B cell (primary cell): Measurements from ENCODE around the gene ATP5ME. TPM values are rescaled to one million over a fixed set of nuclear protein-coding genes. Genes with fewer than 3 reads are reported as not detected.

ENCODE experiments used
- ATAC-seq: fragments of 200-7000 bp; cut with Tn5 transposase; one replicate; pipeline ENCODE4 v1.10.0; 2021; ENCODE audit warnings: low read depth, mild to moderate bottlenecking, moderate number of reproducible peaks, moderate library complexity
- CTCF ChIA-PET: fragments of 350-600 bp; sonication (Branson Sonifier 250); formaldehyde crosslinking; loops from one replicate; lab custom pipeline; 2021; ENCODE audit warnings: antibody characterized with exemption, inconsistent platforms; lab: Charles Lee
- POLR2A ChIA-PET: fragments of 350-600 bp; sonication (Branson Sonifier 250); formaldehyde crosslinking; loops from one replicate; lab custom pipeline; 2021; ENCODE audit warnings: antibody characterized with exemption; lab: Charles Lee
- DNase-seq: peaks from one replicate; pipeline ENCODE4 v3.0.0; 2013
- H2AFZ ChIP-seq: 2 replicates; pipeline ENCODE4 v1.6.1; 2012; ENCODE audit warnings: mild to moderate bottlenecking, low read depth, low read length; ENCODE audit not compliant: insufficient read depth, poor library complexity, severe bottlenecking
- H3K27ac ChIP-seq, 2 donors: 1 replicate in 1 of 2; 2 replicates in 1 of 2; pipeline ENCODE4 v1.5.1; 2012 to 2013; ENCODE audit warnings: low read length in 2 of 2, mild to moderate bottlenecking in 2 of 2, moderate library complexity in 1 of 2
- H3K27me3 ChIP-seq, 4 experiments: fragments of 200-600 bp in 1 of 4; sonication (generic) in 1 of 4; replicated peaks in 1 of 4; 1 replicate in 2 of 4; 2 replicates in 2 of 4; pipeline versions ENCODE4 v1.6.1 to v1.7.0; 2013 to 2016; ENCODE audit warnings: low read length in 3 of 4, mild to moderate bottlenecking in 2 of 4, mixed read lengths in 1 of 4, moderate library complexity in 1 of 4; ENCODE audit not compliant: insufficient read depth in 4 of 4, control insufficient read depth in 3 of 4; ENCODE audit errors: control extremely low read depth in 1 of 4
- H3K36me3 ChIP-seq, 2 experiments: replicated peaks in 1 of 2; 1 replicate in 1 of 2; 2 replicates in 1 of 2; pipeline versions ENCODE4 v1.6.1 to v1.7.1; 2013; ENCODE audit warnings: low read length in 1 of 2; ENCODE audit not compliant: insufficient read depth in 2 of 2, control insufficient read depth in 1 of 2; ENCODE audit errors: control extremely low read depth in 1 of 2, extremely low read depth in 1 of 2
- H3K4me1 ChIP-seq, 2 donors: fragments of 200-600 bp in 1 of 2; sonication (generic) in 1 of 2; 1 replicate in 1 of 2; 2 replicates in 1 of 2; pipeline versions ENCODE4 v1.5.1 to v1.6.1; 2013 to 2017; ENCODE audit warnings: low read length in 2 of 2; ENCODE audit not compliant: control insufficient read depth in 2 of 2, insufficient read depth in 2 of 2
- H3K4me2 ChIP-seq: replicated peaks from 2 replicates; pipeline ENCODE3; 2012; ENCODE audit warnings: mild to moderate bottlenecking, low read depth, low read length; ENCODE audit not compliant: poor library complexity, severe bottlenecking
- H3K4me3 ChIP-seq, 5 experiments: fragments of 200-600 bp in 1 of 5; sonication (generic) in 1 of 5; 1 replicate in 3 of 5; 2 replicates in 2 of 5; pipeline versions ENCODE4 v1.5.1 to v1.7.0; 2011 to 2016; ENCODE audit warnings: low read length in 4 of 5, mild to moderate bottlenecking in 4 of 5, low read depth in 2 of 5, control low read depth in 1 of 5, moderate library complexity in 1 of 5; ENCODE audit not compliant: insufficient read depth in 1 of 5; ENCODE audit errors: control extremely low read depth in 1 of 5, extremely low read depth in 1 of 5
- H3K79me2 ChIP-seq: fragments of 200-600 bp; sonication (generic); one replicate; pipeline ENCODE4 v1.6.0; 2016; ENCODE audit warnings: low read length; ENCODE audit not compliant: control insufficient read depth, insufficient read depth
- H3K9ac ChIP-seq: fragments of 200-600 bp; sonication (generic); 2 replicates; pipeline ENCODE4 v1.6.1; 2017; ENCODE audit warnings: mild to moderate bottlenecking, low read length, moderate library complexity
- H3K9me3 ChIP-seq, 3 donors: one replicate each; pipeline versions ENCODE4 v1.6.1 to v1.7.1; 2013; ENCODE audit warnings: low read length in 2 of 3; ENCODE audit not compliant: control insufficient read depth in 2 of 3, insufficient read depth in 1 of 3; ENCODE audit errors: control extremely low read depth in 1 of 3
- H4K20me1 ChIP-seq: 2 replicates; pipeline ENCODE4 v1.6.0; 2012; ENCODE audit warnings: mild to moderate bottlenecking, low read length; ENCODE audit not compliant: insufficient read depth, control insufficient read depth, poor library complexity, severe bottlenecking
- H3K27ac Mint-ChIP-seq: one replicate; pipeline ENCODE4 v1.8.0; 2021; ENCODE audit warnings: mixed read lengths
- H3K27me3 Mint-ChIP-seq: one replicate; pipeline ENCODE4 v1.8.0; 2021; ENCODE audit warnings: mixed read lengths
- H3K4me1 Mint-ChIP-seq: one replicate; pipeline ENCODE4 v1.8.0; 2021; ENCODE audit warnings: mixed read lengths
- H3K4me3 Mint-ChIP-seq: one replicate; pipeline ENCODE4 v1.8.0; 2021; ENCODE audit warnings: mixed read lengths
- H3K9me3 Mint-ChIP-seq: one replicate; pipeline ENCODE4 v1.8.0; 2022; ENCODE audit warnings: mixed read lengths; ENCODE audit not compliant: insufficient read depth
- CTCF ChIP-seq: fragments of 200-600 bp; IDR thresholded peaks from one replicate; pipeline ENCODE4 v1.8.0; 2022; ENCODE audit warnings: antibody characterized with exemption, mild to moderate bottlenecking
- EZH2 ChIP-seq: IDR thresholded peaks from 2 replicates; pipeline ENCODE4 v1.6.1; 2012; ENCODE audit warnings: borderline replicate concordance, low read depth, mild to moderate bottlenecking, moderate library complexity, low read length; ENCODE audit not compliant: insufficient read depth, poor library complexity, severe bottlenecking
- WGBS: methylation state at CpG from one replicate; pipeline ENCODE4 v1.1.5; 2013; ENCODE audit warnings: missing lambda C conversion rate; ENCODE audit not compliant: insufficient coverage; 5-methylcytosine and 5-hydroxymethylcytosine counted together
- intact Hi-C: fragments of 100-400 bp; cut with micrococcal nuclease; formaldehyde crosslinking; loops from one replicate; pipeline ENCODE4 v1.10.0; 2022
- polyA plus RNA-seq: library from polyadenylated mRNA; depleted of rRNA; stranded (reverse); fragments of >200 nt; gene quantifications from 2 replicates; pipeline ENCODE4 v1.2.3, GENCODE V29; 2012
- total RNA-seq, 2 donors: library from RNA; stranded (reverse); fragments of 120-200 nt in 1 of 2; gene quantifications; 1 replicate in 1 of 2; 2 replicates in 1 of 2; pipeline versions ENCODE4 v1.2.3 to v1.2.4, GENCODE V29; 2013 to 2022

The ATP5ME gene
- total and polyA plus RNA-seq, 2 donors (not counting 1 experiment from before 2014, with no cell fraction given), result 129 to 153 TPM

GRCh38 chr4:705278-706082 is 31.4 kb upstream of the ATP5ME start, which contains the start of gene PCGF3:
Gene PCGF3 (plus strand): TSS chr4:705832. CDS start chr4:733681, 27,849 bp downstream.
- ChIA-PET POLR2A (interaction anchor here (0.6 to 1.0 kb wide), 2 partner anchors 24 to 207 kb away, joined by 3 to 7 read pairs; partner anchors contain the start of genes PIGG and ZNF721), CTCF (no interaction called here)
- Mint-ChIP-seq H3K4me3 (peak within 1 kb of the TSS; percentile 90), H3K4me1 (peaks cover 30% of the 10 kb centered on the region), H3K9me3 (no peaks in the 10 kb centered on the region), H3K27me3 (no peaks in the 10 kb centered on the region), H3K27ac (peak within 1 kb of the TSS; percentile 93)
- TF ChIP-seq EZH2 (no peak), CTCF (no peak)
- peaks cover 17 to 30% of the 10 kb centered on the region in 2 donors for H3K4me1 ChIP-seq
- no peaks in the 10 kb centered on the region for H3K27me3 ChIP-seq
- peak within 1 kb of the TSS; percentile 63 to 91 for H3K27ac ChIP-seq
- H3K4me3 ChIP-seq, result peak within 1 kb of the TSS; percentile 42 to 90 (median 79)
- peaks cover 56% of the 10 kb centered on the region for H3K79me2 ChIP-seq
- peak within 1 kb of the TSS; percentile 99 for H3K4me2 ChIP-seq
- no peaks in the 10 kb centered on the region for H3K9me3 ChIP-seq
- H4K20me1 ChIP-seq, result peaks cover 35% of the 10 kb centered on the region
- ATAC-seq (peak; percentile 98), DNase-seq (peak; percentile 94)
- peaks cover 0 to 4% of the 10 kb centered on the region in 2 experiments for H3K36me3 ChIP-seq
- 2% methylated on average over 73 of the region's 82 CpGs for WGBS
- peak within 1 kb of the TSS; percentile 97 for H3K9ac ChIP-seq
- H2AFZ ChIP-seq, result peak within 1 kb of the TSS; percentile 88
- intact Hi-C loops, result loop anchor here (1.0 to 10.0 kb wide), 4 partner anchors 24 to 229 kb away; partner anchors contain the start of genes ATP5ME, GAK, MYL5 and TMEM175

DNA sequence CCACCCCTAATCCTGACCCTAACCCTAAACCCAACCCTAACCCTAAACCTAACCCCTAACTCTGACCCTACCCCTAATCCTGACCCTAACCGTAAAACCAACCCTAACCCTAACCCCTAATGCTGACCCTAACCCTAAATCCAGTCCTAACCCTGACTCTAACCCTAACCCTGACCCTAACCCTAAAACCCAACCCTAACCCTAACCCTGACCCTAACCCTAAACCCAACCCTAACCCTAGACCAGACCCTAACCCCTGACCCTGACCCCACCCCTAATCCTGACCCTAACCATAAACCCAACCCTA is 30.8 kb upstream of the ATP5ME start:
- peaks cover 30% of the 10 kb centered on the region for H3K4me1 Mint-ChIP-seq
- no peak overlapping the region for H3K27ac Mint-ChIP-seq
- TF ChIP-seq CTCF, result no peak
- no peak for TF ChIP-seq EZH2
- ATAC-seq (no peak), DNase-seq (no peak)
- peak overlapping the region; percentile 42 to 90 (median 79) for H3K4me3 ChIP-seq
- CTCF ChIA-PET, result no interaction called here
- POLR2A ChIA-PET, result interaction anchor here (1.0 kb wide), 1 partner anchor 23 kb away, joined by 3 read pairs; no protein-coding TSS in a partner anchor
- no peaks in the 10 kb centered on the region for H3K27me3 Mint-ChIP-seq
- peak overlapping the region; percentile 69 for H3K9ac ChIP-seq
- H3K27ac ChIP-seq, result peak overlapping the region; percentile 63 to 91
- intact Hi-C loops, result loop anchor here (1.0 to 10.0 kb wide), 4 partner anchors 24 to 230 kb away; partner anchors contain the start of genes ATP5ME, GAK, MYL5 and TMEM175
- H3K4me1 ChIP-seq, result peaks cover 19 to 36% of the 10 kb centered on the region in 2 donors
- peaks cover 50% of the 10 kb centered on the region for H3K79me2 ChIP-seq
- H3K4me2 ChIP-seq, result peak overlapping the region; percentile 99
- no peaks in the 10 kb centered on the region for H3K27me3 ChIP-seq
- H4K20me1 ChIP-seq, result peaks cover 30% of the 10 kb centered on the region
- peak overlapping the region; percentile 88 for H2AFZ ChIP-seq
- no peaks in the 10 kb centered on the region for H3K9me3 ChIP-seq
- H3K4me3 Mint-ChIP-seq, result peak overlapping the region; percentile 90
- 100% methylated on average over 1 of the region's 1 CpG for WGBS
- no peaks in the 10 kb centered on the region for H3K9me3 Mint-ChIP-seq
- H3K36me3 ChIP-seq, result peaks cover 0 to 4% of the 10 kb centered on the region in 2 experiments
